ENCODE results near the gene TMEM72.
"Not testable (repeated sequence)": the region's sequence is repeated elsewhere in the genome, so short reads cannot be mapped to it uniquely, and the experiment has no call there.

TMEM72 gene

DNA sequence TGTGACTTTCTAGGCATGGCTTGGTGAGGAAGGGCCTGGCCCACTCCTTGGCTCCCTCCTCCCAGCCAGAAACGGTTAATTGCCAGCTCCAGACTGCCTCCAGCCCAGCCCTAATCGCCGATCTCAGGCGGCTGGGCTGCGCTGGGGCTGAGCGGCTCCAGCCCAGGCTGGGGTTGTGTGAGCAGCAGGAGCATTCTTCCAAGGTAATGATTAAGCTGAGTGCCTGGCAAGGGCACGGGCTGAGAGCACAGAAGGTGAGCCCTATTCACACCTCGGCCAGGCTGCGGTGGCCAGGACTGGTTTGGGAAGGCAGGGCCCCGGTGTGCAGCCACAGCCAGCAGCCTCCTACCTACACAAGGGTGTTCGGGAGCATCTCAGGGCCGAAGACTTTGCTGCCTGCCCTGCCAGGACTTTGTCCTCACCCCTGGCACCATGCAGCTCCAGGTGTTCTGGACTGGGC lies at the start of gene TMEM72:
TMEM72 (plus strand) TSS at position 257 of the 460 bp plus-strand sequence; CDS start at position 433, 176 bp downstream.
- no peak for DNase-seq

DNA sequence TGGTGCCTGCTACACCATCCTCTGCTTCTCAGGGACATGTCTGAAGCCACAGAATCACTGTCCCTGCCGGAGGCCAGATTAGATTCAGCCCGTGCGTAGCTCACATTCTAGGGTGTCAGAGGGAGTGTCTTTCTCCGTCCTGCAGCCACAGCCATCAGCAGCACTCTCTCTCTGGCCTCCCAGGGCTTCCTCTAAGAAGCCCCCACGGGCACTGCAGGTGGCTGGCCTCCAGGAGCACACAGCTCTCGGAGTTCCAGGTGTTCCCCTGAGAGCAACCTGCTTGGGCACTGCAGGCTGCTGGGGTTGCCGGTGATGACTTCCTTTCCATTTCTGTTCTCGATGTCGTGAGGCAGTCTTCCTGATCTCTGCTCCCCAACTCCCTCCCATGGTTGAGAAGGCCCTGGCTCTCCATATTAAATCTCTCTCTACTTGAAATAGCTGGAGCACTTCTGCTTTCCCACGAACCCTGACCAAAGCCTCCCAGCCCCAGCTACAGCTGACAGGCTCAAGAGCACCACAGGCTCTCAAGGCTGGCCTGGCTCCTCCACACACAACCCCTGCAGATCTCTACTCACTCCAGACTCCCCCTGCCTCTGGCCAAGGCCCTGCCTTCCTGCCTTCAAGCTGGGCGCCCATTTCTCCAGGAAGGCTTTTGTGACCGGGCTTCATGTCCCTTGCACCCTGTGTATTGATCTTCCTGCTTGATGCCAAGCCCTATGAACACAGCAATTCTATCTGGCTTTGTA lies 49.0 kb upstream of the TMEM72 start:
- no peak for DNase-seq

DNA sequence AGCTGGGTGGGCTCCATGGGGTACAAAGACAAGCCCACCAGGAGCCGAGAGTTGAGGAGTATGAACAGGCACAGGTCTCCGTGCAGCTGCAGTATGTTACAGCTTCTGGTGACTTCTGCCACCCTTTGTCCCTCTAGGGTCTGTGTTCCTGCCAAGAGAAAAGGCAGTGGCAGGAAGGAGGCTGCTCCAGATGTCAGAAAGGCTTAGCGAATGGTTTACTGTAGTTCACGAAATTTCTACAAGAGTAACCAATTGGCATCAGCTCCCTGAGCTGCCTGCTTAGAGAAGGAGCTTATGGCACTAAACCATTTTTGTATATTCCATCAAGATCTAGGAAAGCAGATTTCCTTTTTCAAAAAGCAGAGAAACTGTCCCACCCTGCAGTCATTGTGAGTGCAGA lies 48.2 kb upstream of the TMEM72 start:
- no peak for DNase-seq

DNA sequence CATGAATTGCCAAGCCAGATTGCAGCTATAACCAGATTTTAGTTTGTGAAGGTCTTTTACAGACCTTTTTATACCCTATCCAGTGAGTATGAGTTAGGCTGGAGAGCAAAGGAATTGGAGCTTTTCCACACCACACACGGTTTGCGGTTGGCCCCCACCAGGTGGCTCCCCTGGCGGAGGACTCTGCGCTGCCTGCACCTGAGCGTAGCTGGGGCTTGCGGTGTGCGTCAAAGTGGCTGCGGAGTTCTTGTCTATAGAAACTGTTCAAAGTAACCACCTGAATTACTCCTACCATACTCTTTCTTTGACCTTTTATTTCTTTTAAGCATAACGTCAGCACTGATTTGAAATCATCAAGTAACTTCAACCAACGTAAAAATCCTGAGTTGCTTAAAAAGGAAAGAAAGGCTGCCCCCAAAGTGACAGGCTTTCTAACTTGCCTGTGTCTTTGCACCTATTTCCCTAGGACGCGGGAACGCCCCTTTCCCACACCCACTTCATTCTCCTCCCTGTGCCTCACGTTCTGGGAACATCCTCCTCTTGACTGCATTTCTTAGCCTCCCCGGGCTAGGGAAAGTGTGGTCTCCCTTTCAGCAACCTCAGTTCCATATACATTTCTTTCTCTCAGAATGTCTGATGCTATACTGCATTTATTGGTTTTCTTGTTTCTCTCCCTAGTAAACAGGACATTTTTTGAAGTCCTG lies 47.6 kb upstream of the TMEM72 start:
- DNase-seq = no peak

DNA sequence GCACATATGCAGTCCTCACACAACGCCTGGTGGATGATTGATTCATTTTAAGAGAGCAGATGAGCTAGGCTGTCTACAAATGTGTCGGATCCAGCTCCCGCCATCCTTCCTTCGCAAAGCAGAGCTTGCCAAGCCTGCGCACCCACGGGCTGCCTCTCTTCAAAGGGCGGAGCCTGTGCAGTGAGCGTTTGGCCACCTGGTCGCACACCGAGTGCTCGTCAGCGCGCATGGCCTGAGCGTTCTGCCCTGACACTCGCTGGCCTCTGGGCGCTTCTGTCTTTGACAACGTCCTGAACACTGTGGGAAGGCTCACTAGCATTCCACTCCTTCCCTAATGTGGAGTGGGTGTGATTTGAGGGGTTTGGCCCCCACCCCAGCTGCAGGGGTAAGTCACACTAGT lies 47.1 kb upstream of the TMEM72 start:
- no peak for DNase-seq

DNA sequence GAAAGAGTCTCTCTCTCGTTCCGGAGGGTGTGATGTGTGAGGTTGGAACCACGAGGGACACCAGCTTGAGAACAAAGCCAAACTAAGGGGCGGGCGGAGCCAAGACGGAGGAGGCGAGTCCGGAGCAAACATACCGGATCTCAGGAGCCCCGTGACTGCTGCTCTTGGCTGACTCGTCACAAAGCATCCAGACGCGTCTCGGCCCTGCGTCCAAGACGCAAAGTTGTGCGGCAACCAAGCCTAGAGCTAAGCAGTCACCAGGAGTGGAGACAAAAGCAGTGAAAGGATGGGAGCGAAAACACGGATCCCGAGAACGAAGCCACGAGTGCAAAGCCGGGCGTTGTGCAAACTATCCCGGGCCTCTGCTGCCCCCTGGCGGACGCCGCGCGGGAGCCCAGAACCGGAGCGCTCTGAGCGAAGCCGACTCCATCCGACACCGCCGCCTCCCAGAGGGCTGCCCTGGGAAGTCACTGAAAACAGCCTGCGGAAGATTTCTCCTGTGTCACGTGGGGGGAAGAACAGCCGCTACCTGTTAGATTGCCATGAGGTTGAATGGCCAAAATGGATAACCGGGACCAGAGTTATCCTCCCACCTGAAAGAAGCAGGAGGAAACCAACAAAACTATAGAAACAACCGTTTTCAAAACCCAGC lies 46.4 kb upstream of the TMEM72 start:
- peak; percentile 83 for DNase-seq

DNA sequence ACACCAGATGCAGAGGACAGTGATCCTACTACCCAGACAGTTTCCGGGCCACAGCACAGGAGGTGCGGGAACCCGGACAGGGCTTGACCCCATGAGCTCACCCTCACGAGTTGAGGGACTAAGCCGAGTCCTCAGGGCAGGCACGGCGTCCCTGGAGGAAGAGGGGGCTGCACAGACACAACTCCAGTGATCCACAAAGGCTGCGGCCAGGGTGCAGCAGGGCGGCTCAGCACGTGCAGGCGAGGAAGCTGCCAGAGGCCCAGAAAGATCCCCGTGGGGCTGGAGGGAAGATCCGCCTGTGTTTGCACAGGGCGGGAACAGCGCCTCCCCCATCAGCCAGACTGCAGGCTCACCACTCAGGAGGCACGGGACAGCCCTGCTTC lies 45.9 kb upstream of the TMEM72 start:
- no peak for DNase-seq

DNA sequence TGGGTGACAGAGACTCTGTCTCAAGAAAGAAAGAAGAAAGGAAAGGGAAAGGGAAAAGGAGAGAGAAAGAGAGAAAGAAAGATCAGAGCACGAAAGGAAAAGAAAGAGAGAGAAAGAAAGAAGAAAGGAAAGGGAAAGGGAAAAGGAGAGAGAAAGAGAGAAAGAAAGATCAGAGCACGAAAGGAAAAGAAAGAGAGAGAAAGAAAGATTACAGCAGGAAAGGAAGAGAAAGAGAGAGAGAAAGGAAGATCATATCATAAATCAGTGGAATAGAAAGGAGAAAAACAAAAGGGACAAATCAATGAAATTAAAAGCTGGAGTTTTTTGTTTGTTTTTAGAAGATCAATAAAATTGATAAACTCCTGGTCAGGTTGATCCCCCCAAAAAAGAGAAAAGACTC lies 44.8 kb upstream of the TMEM72 start:
- DNase-seq = not testable (repeated sequence)

DNA sequence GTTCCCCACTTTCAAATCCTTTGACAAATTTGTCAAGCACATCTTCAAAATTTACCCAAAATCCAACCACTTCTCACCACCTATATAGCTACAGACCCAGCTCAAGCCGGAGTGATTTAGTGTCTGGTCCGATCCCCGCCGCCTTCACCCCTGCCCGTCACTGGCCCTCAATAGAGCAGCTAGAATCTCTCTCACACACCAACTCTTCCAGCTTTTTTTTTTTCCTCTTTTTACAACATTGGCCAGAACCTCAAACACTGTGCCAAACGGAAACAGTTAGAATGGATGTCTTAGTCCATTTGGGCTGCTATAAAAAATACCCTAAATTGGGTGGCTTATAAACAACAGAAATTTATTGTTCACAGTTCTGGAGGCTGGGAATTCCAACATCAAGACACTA lies 41.1 kb upstream of the TMEM72 start:
- DNase-seq = no peak

DNA sequence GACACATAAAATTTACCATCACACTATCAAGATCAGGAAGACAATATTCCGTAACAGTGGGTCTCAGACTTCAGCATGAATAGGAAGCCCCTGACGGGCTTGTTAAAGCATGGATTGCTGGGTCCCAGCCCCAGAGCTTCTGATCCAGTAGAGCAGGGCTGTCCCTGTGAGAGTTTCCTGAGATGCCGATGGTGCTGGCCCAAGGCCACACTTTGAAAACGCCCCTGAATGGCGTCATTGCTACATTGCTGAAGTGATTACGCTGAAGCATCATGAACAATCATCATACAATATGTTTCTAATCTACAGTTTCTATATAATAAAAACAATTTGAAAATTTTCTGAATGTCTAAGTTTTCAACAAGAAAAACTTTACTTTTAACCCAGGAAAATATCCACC lies 38.0 kb upstream of the TMEM72 start:
- peak; percentile 59 for DNase-seq

DNA sequence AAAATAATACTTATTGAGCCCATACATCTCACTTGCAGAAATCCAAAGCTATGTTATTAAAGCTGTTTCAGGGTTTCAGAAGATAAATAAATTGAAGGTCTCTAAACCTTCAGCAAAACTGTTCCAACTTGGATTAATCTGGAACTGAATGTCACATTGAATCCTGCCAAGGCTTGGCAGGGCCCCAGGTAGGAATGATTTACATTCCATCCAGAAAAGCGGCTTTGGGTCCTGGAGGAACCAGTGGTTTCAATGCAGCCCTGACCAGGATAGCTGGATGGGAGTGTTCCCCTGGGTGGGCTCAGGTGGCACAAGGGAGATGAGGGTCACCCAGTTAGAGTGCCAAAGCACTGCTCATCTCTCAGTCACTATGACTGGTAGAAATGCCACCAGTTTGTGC lies 37.0 kb upstream of the TMEM72 start:
- DNase-seq = no peak

DNA sequence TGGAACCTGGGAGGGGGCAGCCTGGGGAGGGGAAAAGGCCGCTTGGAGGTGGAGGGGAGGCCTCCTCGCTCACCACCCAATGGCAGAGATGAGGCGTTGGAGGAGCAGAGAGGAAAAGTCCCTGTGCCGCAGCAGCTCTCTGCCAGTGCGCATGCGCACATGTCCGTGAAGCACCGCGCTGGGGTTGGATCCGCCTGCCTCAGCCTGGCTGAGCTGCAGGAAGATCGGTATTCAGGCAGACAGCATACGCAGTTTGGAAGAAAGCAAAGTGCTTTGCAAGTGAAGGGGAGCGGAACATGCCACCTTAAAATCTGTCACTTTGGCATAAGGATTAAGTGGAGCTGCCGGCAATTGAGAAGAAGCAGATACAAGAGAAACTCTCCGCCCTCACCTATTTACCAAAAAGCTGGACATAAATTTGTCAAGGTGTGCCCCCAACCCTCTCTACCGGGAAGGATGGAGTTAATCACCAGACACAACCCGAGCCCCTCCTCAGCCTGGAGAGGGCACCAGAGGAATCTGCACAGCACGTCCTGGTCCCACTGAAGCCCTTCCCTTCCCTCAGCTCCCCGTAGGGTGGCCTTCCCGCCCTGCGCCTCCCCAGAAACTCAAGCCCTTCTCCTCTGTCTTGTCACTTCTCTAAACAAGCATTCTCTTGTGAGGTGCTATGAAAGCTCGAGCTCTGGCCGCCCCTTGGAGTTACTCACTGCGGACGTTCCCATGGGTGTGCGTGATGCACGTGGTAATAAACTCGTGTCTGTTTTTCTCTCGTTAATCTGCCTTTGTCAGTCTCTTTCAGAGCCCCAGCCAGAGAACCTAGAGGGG lies 32.2 kb upstream of the TMEM72 start:
- peak; percentile 88 for DNase-seq

DNA sequence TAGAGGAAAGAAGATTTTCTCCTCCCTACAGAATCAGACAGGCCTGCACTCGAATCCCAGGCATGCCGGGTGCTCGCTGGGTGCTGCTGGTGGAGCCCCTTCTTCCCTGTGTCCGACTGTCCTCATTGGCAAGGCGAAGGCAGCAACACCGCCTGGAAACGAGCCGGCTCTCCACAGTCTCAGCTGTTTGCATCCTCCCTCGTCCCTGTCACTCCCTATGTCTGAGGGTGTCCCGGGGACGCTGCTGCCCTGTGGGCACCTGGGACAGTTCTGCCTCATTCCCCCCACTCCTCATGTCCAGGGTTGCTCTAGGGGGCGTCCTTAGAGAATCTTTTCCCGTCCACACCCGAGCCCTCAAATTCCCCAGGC lies 31.6 kb upstream of the TMEM72 start:
- no peak for DNase-seq

DNA sequence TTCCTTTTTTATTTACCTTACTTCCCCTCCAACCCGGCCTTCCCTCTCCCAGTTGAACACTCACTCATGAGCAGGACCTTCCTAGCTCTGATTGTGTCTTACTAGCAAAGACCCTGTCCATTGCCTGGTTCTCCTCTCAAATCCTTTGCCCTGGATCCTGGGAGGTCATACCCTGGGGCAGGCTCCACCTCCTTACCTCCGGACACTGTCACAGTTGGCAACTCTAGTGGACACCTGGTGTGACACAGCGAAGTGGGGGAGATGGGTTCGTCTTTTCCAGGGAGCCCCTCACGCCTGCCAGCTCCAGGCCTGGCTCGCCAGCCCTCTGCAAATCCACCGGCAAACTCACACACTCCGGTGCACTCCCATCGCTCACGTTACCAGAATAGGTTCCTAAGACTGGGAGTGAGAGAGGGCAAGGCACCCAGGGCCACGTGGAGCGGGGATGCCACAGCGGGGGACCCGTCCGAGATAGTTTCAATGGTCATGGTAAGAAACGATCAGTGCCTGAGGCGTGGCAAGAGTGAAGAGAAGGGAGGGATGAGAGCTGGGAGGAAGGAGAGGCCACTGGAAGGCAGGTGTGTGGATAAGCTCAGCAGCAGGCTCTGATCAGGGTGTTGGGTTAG lies 30.9 kb upstream of the TMEM72 start:
- DNase-seq = no peak

DNA sequence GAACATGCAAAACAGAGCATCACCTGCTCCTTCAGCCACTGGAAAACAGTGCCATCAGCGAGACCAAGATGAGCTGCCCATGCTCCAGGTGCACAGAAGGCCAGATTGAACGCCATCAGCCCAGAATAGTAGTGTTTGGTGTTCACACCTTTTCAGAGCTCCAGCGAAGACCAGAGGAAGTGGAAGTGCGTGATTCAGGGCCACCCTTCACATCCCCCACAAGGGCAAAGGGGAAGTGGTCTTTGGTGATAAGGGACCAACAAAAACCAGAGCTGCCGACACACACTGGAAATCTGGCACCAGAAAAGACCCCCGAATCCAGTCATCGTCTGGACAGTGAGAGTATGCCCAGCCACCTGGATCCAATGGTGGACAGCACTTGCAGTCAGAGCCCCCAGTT lies 29.5 kb upstream of the TMEM72 start:
- DNase-seq = no peak

DNA sequence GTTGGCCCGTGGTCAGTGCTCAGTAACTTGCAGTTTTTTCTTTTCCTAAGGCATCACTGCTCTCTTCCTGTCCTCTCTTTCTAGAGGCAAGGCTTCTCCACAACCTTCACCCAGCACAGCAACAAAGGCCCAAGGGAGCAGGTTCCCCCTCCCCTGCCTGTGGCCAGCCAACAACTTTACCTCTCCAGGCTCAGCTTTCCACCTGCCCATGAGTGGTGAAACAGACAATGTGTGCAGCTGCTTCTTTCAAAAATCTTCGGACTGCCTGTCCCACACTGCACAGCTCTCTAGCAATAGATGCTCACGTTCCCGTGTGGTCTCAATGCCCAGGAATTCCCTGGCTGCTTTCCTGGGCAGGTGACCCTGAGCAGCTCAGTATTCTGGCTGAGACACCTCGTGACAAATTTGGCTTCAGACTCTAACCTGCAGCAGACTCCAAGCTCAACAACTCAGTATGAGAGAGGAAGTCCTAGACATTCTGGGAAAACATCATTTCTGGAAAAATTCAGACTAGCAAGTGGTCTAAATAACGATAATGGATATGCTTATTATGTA lies 28.9 kb upstream of the TMEM72 start:
- no peak for DNase-seq

DNA sequence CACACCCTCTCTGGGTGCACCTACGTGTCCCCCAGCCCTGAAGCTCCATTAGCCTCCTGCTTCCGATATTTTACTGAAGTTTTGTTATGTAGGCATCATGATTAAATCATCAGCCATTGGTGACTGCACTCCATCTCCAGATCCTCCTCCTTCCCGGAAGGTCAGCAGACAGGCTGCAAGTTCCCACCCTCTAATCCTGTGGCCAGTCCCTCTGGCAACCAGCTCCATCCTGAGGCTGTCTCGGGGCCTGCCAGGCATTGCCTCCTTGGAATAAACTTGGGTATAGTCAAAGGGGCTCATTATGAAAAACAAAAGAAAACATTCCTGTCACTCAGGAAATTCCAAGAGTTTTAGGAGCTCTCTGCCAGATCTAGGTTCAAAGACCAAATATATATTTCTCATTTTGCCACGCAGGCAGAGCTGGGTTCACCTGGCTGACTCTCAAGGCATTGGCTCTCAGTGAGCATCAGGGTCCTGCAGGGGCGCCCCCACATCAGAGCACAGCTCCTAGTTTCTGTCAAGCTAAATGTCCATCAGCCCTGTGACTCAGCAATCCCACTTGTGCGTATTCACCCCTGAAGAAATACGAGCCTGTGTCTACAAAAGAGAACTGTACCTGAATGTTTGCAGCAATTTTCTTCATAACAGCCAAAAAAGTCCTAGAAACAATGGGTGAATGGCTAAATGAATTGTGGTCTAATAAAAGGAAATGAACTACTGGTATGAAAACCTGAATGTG lies 27.4 kb upstream of the TMEM72 start:
- DNase-seq = no peak

DNA sequence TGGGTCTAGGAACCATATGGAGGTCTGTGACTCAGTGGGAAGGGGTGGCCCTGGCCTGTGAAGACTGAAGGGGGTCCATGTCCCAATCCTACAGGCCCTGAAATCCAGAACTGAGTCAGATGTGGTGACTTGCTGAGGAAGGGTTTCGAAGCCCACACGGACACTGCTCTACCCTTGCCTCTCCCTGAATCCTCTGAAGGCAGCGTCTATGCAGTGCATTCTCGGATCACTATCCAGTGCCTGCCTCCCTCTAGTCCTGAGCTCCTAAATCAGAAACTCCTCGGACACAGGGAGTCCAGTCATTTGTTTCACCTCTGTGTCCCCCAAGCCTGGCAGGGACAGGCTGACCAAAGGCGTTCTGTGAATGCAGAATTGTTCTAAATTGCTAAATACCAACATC lies 25.4 kb upstream of the TMEM72 start:
- DNase-seq = no peak

DNA sequence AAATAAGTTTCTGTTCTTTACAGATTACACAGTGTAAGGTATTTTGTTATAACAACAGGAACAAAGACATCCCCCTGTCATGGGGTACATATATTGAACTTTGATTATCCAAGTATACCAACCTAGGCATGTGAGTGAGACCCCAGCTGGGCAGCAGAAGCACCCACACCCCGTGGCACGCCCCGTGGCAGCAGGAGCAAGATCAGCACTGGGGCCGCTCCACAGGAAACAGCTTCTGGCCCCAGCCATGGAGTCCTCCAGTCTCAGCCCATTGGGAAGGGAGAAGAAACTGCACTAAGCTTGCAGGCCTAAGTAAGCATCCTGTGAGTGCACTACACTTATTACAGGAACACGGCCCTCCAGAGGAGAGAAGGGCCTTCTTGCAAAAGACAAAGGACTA lies 24.2 kb upstream of the TMEM72 start:
- no peak for DNase-seq

DNA sequence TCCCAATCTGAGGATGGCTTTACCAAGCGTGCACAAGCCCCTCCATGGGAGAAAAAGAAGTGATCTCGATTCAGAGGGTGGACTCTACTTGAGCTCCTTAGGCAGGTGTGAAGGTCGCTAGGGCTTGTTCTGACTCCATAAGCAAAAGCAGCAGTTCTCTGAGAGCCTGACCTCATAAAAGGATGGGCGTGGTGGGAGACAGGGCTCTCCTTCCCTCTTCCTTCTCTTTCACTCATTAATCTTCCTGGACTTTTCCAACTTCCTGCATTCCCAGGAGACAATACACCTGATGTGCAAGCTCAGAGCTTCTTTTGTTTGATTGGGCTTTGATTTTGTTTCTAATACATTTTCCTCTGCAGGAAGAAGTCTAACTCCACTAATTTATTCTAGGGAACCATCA lies 22.3 kb upstream of the TMEM72 start:
- DNase-seq = no peak

DNA sequence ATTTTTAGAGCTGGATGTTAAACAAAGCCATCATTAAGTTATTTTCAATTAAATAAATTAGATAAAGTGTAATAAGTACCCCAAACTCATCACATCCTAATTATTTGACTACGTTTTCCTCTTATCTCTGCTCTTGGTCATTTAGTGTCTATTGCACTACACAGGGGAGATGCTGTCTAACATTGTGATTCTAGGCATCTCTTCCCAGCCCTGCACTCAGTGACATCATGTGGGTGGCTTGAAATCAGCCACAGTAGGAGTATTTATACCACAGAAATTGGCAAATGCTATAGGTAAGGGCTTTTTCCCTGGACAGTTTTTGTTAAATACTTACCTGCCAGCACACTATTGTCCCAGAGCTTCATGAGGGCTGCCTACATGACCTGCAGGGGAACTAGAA lies 21.3 kb upstream of the TMEM72 start:
- DNase-seq = no peak
